Measurements from ENCODE around the gene TUBA8. TPM values are rescaled to one million over a fixed set of nuclear protein-coding genes. Genes with fewer than 3 reads are reported as not detected.

Gene TUBA8
- total and polyA plus RNA-seq, 2 donors (not counting 1 experiment from before 2014, with no cell fraction given): 0.60 to 0.83 TPM

DNA sequence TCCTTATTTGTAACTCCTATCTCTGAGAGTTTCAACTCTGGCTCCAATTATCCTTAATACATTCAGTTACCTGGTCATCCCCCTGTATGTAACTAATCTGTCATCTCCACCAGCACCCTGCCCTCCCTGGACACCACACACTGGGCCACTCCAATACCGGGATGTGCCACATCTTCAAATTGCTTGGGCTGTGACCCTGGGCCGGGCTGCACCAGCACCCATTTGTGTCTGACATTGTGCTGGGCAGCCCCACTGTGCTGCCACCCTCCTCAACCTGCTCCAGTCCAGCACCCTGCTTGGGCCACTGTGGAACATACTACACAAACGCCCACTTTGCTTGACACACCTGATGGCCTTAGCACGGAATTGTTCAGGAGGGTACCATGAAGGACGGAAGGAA is 37.2 kb downstream of the TUBA8 start:
- H3K9ac ChIP-seq (ENCODE audit: insufficient read depth, low read length): no peak overlapping the region
- no peaks in the 10 kb centered on the region for H4K20me1 ChIP-seq (ENCODE audit: control insufficient read depth, extremely low read depth, insufficient read depth, low read length)
- TF ChIP-seq, protein P1, sequence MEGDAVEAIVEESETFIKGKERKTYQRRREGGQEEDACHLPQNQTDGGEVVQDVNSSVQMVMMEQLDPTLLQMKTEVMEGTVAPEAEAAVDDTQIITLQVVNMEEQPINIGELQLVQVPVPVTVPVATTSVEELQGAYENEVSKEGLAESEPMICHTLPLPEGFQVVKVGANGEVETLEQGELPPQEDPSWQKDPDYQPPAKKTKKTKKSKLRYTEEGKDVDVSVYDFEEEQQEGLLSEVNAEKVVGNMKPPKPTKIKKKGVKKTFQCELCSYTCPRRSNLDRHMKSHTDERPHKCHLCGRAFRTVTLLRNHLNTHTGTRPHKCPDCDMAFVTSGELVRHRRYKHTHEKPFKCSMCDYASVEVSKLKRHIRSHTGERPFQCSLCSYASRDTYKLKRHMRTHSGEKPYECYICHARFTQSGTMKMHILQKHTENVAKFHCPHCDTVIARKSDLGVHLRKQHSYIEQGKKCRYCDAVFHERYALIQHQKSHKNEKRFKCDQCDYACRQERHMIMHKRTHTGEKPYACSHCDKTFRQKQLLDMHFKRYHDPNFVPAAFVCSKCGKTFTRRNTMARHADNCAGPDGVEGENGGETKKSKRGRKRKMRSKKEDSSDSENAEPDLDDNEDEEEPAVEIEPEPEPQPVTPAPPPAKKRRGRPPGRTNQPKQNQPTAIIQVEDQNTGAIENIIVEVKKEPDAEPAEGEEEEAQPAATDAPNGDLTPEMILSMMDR (conservative IDR thresholded peaks at IDR 0.05 in 1 of 2, IDR thresholded peaks at IDR 0.05 in 1 of 2; ENCODE audit: low read depth in 1 of 2, low read length in 2 of 2): no peak
- TF ChIP-seq EZH2 (IDR thresholded peaks at IDR 0.05; ENCODE audit: low read length, missing control alignments): no peak
- no peak overlapping the region for H2AFZ ChIP-seq (ENCODE audit: low read length)
- H3K4me3 ChIP-seq (replicated peaks in 1 of 4; ENCODE audit: control extremely low read depth in 1 of 4, insufficient read depth in 1 of 4, low read depth in 3 of 4, low read length in 4 of 4): no peak overlapping the region
- no peak overlapping the region for H3K4me2 ChIP-seq (ENCODE audit: extremely low read depth, insufficient read depth, low read length)
- no peaks in the 10 kb centered on the region for H3K27me3 ChIP-seq (ENCODE audit: control insufficient read depth, insufficient read depth, low read length)
- no peak overlapping the region for H3K27ac ChIP-seq (ENCODE audit: insufficient read depth, low read length)
- no peaks in the 10 kb centered on the region for H3K79me2 ChIP-seq (ENCODE audit: control insufficient read depth, insufficient read depth, low read length)
- H3K9me3 ChIP-seq (ENCODE audit: control insufficient read depth, insufficient read depth, low read depth, low read length): no peaks in the 10 kb centered on the region
- DNase-seq (ENCODE audit: low read depth in 2 of 2): no peak
- no peaks in the 10 kb centered on the region for H3K36me3 ChIP-seq (ENCODE audit: control insufficient read depth, insufficient read depth, low read length)
- H3K4me1 ChIP-seq (ENCODE audit: control insufficient read depth, extremely low read depth, insufficient read depth, low read length): peaks cover 4% of the 10 kb centered on the region

DNA sequence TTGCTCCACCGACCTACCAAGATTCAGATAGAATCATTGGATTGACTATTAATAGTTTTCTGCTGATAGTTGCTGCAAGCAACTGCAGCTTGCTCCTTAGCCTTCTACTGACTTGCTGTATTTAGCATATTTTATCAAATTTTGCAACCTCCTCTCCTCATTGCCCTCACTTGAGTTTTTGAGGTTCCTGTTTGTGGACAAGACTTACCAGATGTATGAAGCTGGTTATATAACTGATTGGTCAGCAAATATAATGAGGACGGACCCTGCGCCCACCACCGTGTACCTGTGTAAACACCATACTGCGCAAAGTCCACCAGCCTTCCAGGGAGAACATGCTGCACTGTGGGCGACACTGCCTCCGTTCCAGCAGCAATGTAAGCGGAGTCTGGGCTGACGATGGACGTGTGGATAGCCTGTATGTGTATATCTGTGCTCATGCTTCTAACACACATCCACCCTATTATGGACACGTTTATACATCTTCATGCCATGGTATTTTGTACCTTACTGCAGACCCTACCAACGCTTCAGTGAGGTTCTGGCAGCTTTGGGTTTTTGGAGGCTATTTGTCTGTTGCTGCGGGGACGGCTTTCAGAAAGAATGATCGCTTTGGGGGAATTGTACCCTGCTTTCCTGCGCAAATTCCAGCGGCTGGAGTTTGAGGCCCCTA is 37.8 kb downstream of the TUBA8 start:
- no peak overlapping the region for H2AFZ ChIP-seq (ENCODE audit: low read length)
- H3K4me1 ChIP-seq (ENCODE audit: control insufficient read depth, extremely low read depth, insufficient read depth, low read length): peaks cover 4% of the 10 kb centered on the region
- TF ChIP-seq, protein P1 (conservative IDR thresholded peaks at IDR 0.05 in 1 of 2, IDR thresholded peaks at IDR 0.05 in 1 of 2; ENCODE audit: low read depth in 1 of 2, low read length in 2 of 2): no peak
- no peak for TF ChIP-seq EZH2 (IDR thresholded peaks at IDR 0.05; ENCODE audit: low read length, missing control alignments)
- no peaks in the 10 kb centered on the region for H3K79me2 ChIP-seq (ENCODE audit: control insufficient read depth, insufficient read depth, low read length)
- no peaks in the 10 kb centered on the region for H3K36me3 ChIP-seq (ENCODE audit: control insufficient read depth, insufficient read depth, low read length)
- H3K4me3 ChIP-seq (replicated peaks in 1 of 4; ENCODE audit: control extremely low read depth in 1 of 4, insufficient read depth in 1 of 4, low read depth in 3 of 4, low read length in 4 of 4): no peak overlapping the region
- H3K9ac ChIP-seq (ENCODE audit: insufficient read depth, low read length): no peak overlapping the region
- H3K9me3 ChIP-seq (ENCODE audit: control insufficient read depth, insufficient read depth, low read depth, low read length): no peaks in the 10 kb centered on the region
- no peaks in the 10 kb centered on the region for H4K20me1 ChIP-seq (ENCODE audit: control insufficient read depth, extremely low read depth, insufficient read depth, low read length)
- H3K4me2 ChIP-seq (ENCODE audit: extremely low read depth, insufficient read depth, low read length): no peak overlapping the region
- no peak overlapping the region for H3K27ac ChIP-seq (ENCODE audit: insufficient read depth, low read length)
- no peak for DNase-seq (ENCODE audit: low read depth in 2 of 2)
- H3K27me3 ChIP-seq (ENCODE audit: control insufficient read depth, insufficient read depth, low read length): no peaks in the 10 kb centered on the region

DNA sequence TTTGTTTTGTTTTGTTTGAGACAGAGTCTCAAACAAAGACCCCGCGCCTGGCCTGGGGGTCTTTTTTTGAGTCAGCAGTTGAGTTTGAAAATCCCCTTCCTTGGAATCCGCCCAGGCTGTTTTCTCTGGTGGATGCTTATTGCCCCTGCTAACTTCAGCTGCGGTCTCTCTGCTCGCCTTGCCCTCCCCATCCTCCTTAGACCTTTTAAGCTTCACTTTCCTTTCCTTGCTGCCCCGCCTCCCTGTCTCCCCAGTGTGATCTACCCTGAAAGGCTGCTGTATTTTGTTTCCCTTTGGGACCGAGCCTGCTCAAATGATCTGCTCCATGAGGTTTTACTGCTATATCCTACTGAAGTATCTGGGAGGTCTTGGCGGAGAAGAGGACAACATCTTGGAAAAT is 41.9 kb downstream of the TUBA8 start:
- no peaks in the 10 kb centered on the region for H3K9me3 ChIP-seq (ENCODE audit: control insufficient read depth, insufficient read depth, low read depth, low read length)
- TF ChIP-seq, protein P1 (conservative IDR thresholded peaks at IDR 0.05 in 1 of 2, IDR thresholded peaks at IDR 0.05 in 1 of 2; ENCODE audit: low read depth in 1 of 2, low read length in 2 of 2): no peak
- TF ChIP-seq EZH2 (IDR thresholded peaks at IDR 0.05; ENCODE audit: low read length, missing control alignments): no peak
- H2AFZ ChIP-seq (ENCODE audit: low read length): no peak overlapping the region
- H3K4me1 ChIP-seq (ENCODE audit: control insufficient read depth, extremely low read depth, insufficient read depth, low read length): peaks cover 10% of the 10 kb centered on the region
- H3K9ac ChIP-seq (ENCODE audit: insufficient read depth, low read length): no peak overlapping the region
- no peaks in the 10 kb centered on the region for H4K20me1 ChIP-seq (ENCODE audit: control insufficient read depth, extremely low read depth, insufficient read depth, low read length)
- no peak for DNase-seq (ENCODE audit: low read depth in 2 of 2)
- no peak overlapping the region for H3K27ac ChIP-seq (ENCODE audit: insufficient read depth, low read length)
- no peaks in the 10 kb centered on the region for H3K27me3 ChIP-seq (ENCODE audit: control insufficient read depth, insufficient read depth, low read length)
- H3K4me2 ChIP-seq (ENCODE audit: extremely low read depth, insufficient read depth, low read length): no peak overlapping the region
- peaks cover 5% of the 10 kb centered on the region for H3K79me2 ChIP-seq (ENCODE audit: control insufficient read depth, insufficient read depth, low read length)
- no peak overlapping the region for H3K4me3 ChIP-seq (replicated peaks in 1 of 4; ENCODE audit: control extremely low read depth in 1 of 4, insufficient read depth in 1 of 4, low read depth in 3 of 4, low read length in 4 of 4)
- H3K36me3 ChIP-seq (ENCODE audit: control insufficient read depth, insufficient read depth, low read length): no peaks in the 10 kb centered on the region

All from fibroblast of lung (primary cell).